Left kidney (tissue), 2 donors: ENCODE measurements around the gene NOP9. TPM values are rescaled to one million over a fixed set of nuclear protein-coding genes. Genes with fewer than 3 reads are reported as not detected.
"Not testable (repeated sequence)": the region's sequence is repeated elsewhere in the genome, so short reads cannot be mapped to it uniquely, and the experiment has no call there.

Source experiments
- DNase-seq: peaks from one replicate; pipeline ENCODE4 v3.0.0-alpha.2; 2013
- polyA plus RNA-seq: library from polyadenylated mRNA; unstranded; fragments of 120-200 nt; gene quantifications from one replicate; pipeline ENCODE4 v1.2.1, GENCODE V29; 2013; ENCODE audit not compliant: insufficient read length

The NOP9 gene
- polyA plus RNA-seq, 1 donor: 29.0 TPM

- no peak for DNase-seq
Observed at GRCh38 chr14:24349742-24350141, 50.1 kb downstream of the NOP9 start.

DNA sequence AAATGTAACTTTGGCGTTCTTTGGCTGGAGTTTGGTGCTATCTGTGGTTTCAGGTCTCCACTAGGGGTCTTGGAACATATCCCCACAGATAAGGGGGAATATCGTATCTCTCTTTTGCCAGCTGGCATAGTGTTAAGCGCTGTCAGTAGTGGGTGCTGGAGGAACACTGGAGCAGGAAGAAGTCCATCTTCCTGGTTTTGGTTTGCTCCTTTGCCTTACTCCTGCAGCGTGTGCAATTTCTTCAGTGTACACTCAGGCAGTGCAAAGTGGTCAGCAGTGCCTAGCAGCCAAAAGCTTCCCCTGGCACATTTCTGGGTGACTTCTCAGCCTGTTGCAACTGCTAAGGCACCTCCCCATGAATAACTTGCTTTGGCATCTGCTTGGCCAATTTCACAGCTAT, 51.9 kb downstream of the NOP9 start:
- no peak for DNase-seq

DNA sequence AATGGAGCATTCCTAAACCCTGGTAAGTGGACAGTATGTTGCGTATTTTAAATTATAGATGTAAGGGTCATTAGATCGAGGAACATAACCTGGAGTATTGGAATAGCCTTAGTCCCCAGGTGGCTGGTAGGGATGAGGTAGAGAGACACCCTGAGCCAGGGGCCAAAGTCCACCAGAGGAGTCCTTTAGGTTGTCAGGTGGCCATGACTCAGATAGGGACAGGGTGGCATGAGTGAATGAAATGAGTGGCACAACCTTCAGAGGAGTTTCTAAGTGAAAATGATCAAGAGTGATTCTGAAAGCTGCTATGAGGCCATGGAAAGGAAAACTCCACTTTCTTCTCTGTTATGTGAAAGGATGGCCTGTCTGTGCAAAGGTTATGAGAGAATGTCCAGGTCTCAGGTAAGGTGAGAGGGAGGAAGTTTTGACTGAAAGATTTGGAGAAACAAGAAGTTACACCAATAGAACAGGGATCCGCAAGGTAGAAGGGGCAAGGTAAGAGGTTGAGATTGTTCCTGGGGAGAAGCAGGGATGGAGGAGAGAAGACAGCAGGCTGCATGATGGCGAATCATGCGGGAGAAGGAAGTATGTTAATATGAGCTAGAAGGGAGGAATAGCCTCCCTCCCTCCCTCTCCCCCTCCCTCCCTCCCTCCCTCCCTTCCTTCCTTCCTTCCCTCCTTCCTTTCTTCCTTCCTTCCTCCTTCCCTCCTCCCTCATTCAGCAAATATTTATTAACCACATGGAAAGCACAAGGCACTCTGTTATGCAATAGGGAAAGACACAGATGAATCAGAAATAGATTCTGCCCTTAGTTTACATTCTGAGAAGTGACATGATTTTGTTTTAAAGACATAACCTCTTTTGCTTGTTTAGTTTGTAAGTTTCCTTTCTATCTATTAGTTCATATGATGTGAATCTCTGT, 54.2 kb downstream of the NOP9 start:
- no peak for DNase-seq

DNA sequence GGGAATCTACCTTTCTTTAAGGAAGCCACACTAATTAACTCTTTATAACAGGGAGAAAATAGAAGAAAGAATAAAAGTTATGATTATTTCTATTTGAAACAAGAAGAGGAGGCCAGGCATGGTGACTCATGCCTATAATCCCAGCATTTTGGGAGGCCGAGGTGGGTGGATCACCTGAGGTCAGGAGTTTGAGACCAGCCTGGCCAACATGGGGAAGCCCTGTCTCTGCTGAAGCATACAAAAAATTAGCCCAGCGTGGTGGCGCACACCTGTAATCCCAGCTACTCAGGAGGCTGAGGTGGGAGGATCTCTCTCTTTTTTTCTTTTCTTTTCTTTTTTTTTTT, 54.8 kb downstream of the NOP9 start:
- not testable (repeated sequence) for DNase-seq

DNA sequence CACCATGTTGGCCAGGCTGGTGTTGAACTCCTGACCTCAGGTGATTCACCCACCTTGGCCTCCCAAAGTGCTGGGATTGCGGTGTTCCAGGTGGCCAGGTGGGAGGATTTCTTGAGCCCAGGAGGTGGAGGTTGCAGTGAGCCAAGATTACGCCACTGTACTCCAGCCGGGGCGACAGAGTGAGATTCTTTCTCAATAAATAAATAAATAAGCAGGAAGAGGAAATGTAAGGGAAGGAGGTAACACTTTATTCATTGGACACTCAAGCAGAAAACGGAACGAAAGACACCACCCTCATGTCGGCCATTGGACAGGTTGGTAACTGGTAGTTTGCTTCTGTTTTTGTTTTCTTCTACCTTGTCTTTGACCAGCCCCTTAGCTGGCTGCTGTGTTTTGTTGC, 55.4 kb downstream of the NOP9 start:
- no peak for DNase-seq

- no peak for DNase-seq
Observed at GRCh38 chr14:24356208-24356607, 56.6 kb downstream of the NOP9 start.

Other genes with a start within 250 kb of the NOP9 start
- gene CARMIL3, start 247.8 kb upstream of the NOP9 start, polyA plus RNA-seq: 2.4 TPM
- gene CPNE6, start 228.3 kb upstream of the NOP9 start, polyA plus RNA-seq: 0.18 TPM
- gene PCK2, start 205.5 kb upstream of the NOP9 start, polyA plus RNA-seq: 35.8 TPM
- gene DCAF11, start 185.1 kb upstream of the NOP9 start, polyA plus RNA-seq: 75.4 TPM
- gene NRL, start 184.9 kb upstream of the NOP9 start, polyA plus RNA-seq: 2.6 TPM
- 1.1 TPM for gene FITM1, start 169.2 kb upstream of the NOP9 start, polyA plus RNA-seq
- gene PSME1, start 163.7 kb upstream of the NOP9 start, polyA plus RNA-seq: 191 TPM
- gene EMC9, start 158.3 kb upstream of the NOP9 start, polyA plus RNA-seq: 19.2 TPM
- gene PSME2, start 153.2 kb upstream of the NOP9 start, polyA plus RNA-seq: 158 TPM
- 57.5 TPM for gene RNF31, start 152.4 kb upstream of the NOP9 start, polyA plus RNA-seq
- gene IRF9, start 138.6 kb upstream of the NOP9 start, polyA plus RNA-seq: 64.5 TPM
- 88.7 TPM for gene REC8, start 127.8 kb upstream of the NOP9 start, polyA plus RNA-seq
- gene IPO4, start 111.0 kb upstream of the NOP9 start, polyA plus RNA-seq: 35.6 TPM
- 39.7 TPM for gene TM9SF1, start 104.4 kb upstream of the NOP9 start, polyA plus RNA-seq
- gene TSSK4, start 94.2 kb upstream of the NOP9 start, polyA plus RNA-seq: 13.3 TPM
- 63.7 TPM for gene CHMP4A, start 86.4 kb upstream of the NOP9 start, polyA plus RNA-seq
- 8.4 TPM for gene MDP1, start 83.8 kb upstream of the NOP9 start, polyA plus RNA-seq
- 231 TPM for gene NEDD8, start 67.5 kb upstream of the NOP9 start, polyA plus RNA-seq
- 121 TPM for gene GMPR2, start 66.9 kb upstream of the NOP9 start, polyA plus RNA-seq
- 62.4 TPM for gene TINF2, start 57.2 kb upstream of the NOP9 start, polyA plus RNA-seq
- gene TGM1, start 36.7 kb upstream of the NOP9 start, polyA plus RNA-seq: 2.3 TPM
- 18.8 TPM for gene RABGGTA, start 28.3 kb upstream of the NOP9 start, polyA plus RNA-seq
- gene DHRS1, start 70 bp upstream of the NOP9 start, polyA plus RNA-seq: 48.9 TPM
- 24.8 TPM for gene CIDEB, start 8.1 kb downstream of the NOP9 start, polyA plus RNA-seq
- 4.6 TPM for gene LTB4R2, start 10.3 kb downstream of the NOP9 start, polyA plus RNA-seq
- 6.7 TPM for gene LTB4R, start 11.7 kb downstream of the NOP9 start, polyA plus RNA-seq
- 22.4 TPM for gene ADCY4, start 35.2 kb downstream of the NOP9 start, polyA plus RNA-seq
- 3.5 TPM for gene RIPK3, start 40.1 kb downstream of the NOP9 start, polyA plus RNA-seq
- 70.3 TPM for gene NFATC4, start 68.3 kb downstream of the NOP9 start, polyA plus RNA-seq
- gene NYNRIN, start 99.2 kb downstream of the NOP9 start, polyA plus RNA-seq: 54.6 TPM
- gene CBLN3, start 129.8 kb downstream of the NOP9 start, polyA plus RNA-seq: 3.7 TPM
- 50.5 TPM for gene KHNYN, start 130.1 kb downstream of the NOP9 start, polyA plus RNA-seq
- gene SDR39U1, start 142.9 kb downstream of the NOP9 start, polyA plus RNA-seq: 55.4 TPM
- 0.42 TPM for gene CMA1, start 208.4 kb downstream of the NOP9 start, polyA plus RNA-seq